SIG-M5 (cell line): Measurements from ENCODE around the gene MAN2A2.

Source experiments
- DNase-seq: peaks from one replicate; lab custom pipeline; 2025; lab: John Stamatoyannopoulos, UW

Gene MAN2A2

GRCh38 chr15:90884719-90885431 is 18.2 kb upstream of the MAN2A2 start:
- no peak for DNase-seq

DNA sequence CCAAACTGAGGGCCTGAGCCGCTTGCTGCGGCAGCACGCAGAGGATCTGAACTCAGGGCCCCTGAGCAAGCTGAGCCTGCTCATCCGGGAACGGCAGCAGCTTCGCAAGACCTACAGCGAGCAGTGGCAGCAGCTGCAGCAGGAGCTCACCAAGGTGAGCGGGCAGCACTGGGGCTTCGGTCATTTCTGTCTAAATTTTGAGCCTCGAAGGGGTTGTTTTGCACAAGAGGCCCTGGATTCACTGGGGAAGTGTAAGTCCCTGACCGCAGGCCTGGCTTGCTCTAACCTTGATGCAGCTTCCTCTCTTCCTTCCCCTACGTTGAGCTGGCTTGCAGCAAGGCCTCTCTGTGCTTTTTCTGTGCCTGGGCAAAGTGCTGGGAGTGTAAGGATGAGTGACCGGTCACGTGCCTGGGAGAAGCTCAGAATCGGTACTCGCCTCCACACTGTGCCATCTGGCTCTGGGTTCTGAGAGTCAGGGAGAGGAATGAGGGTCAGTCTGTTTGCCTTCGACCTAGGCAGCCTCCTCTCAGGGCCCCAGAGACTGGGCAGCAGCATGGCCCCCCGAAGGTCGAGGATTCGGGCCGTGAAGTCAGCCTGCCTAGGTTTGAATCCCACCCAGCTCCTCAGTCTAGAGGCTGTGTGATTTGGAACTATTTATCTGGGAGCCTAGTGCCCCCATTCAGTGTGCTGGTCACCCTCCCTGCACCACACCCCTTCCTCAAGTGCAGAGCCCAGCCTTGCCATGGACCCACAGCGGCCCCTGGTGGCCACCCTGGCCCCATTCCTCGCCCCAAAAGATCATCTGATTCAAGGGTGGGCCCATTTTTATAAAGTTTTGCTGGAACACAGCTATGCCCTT is 17.4 kb upstream of the MAN2A2 start:
- peak; percentile 49 for DNase-seq

DNA sequence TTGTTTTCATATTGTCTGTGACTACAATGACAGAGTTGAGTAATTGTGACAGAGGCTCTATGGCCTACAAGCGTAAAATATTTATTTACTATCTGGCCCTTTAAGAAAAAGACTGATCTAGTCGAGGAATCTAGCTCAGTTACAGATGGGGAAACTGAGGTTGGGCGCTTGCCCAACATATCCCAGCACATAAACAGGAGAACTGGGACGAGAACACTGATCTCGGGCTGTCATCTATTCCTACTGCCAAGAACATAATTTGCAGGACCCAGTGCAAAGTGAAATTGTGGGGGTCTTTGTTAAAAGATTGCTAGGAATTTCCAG is 16.8 kb upstream of the MAN2A2 start:
- DNase-seq, result no peak

GRCh38 chr15:90887037-90887481 is 16.0 kb upstream of the MAN2A2 start:
- DNase-seq, result no peak

DNA sequence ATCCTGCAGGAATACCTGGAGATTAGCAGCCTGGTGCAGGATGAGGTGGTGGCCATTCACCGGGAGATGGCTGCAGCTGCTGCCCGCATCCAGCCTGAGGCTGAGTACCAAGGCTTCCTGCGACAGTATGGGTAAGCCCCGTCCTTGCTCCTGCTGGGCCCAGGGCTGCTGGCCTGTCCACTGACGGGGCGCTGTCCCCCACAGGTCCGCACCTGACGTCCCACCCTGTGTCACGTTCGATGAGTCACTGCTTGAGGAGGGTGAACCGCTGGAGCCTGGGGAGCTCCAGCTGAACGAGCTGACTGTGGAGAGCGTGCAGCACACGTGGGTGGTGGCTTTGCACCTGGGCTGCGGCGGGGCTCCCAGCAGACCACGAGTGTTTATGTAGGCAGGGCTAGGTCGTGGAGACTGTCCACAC is 13.8 kb upstream of the MAN2A2 start:
- DNase-seq, result no peak

GRCh38 chr15:90889736-90890456 is 13.2 kb upstream of the MAN2A2 start:
- DNase-seq, result no peak

GRCh38 chr15:90890839-90891238 is 12.3 kb upstream of the MAN2A2 start:
- no peak for DNase-seq

- no peak for DNase-seq
These were observed 11.7 kb upstream of the MAN2A2 start for GRCh38 chr15:90891346-90891949.

GRCh38 chr15:90892023-90892422 is 11.1 kb upstream of the MAN2A2 start:
- no peak for DNase-seq

DNA sequence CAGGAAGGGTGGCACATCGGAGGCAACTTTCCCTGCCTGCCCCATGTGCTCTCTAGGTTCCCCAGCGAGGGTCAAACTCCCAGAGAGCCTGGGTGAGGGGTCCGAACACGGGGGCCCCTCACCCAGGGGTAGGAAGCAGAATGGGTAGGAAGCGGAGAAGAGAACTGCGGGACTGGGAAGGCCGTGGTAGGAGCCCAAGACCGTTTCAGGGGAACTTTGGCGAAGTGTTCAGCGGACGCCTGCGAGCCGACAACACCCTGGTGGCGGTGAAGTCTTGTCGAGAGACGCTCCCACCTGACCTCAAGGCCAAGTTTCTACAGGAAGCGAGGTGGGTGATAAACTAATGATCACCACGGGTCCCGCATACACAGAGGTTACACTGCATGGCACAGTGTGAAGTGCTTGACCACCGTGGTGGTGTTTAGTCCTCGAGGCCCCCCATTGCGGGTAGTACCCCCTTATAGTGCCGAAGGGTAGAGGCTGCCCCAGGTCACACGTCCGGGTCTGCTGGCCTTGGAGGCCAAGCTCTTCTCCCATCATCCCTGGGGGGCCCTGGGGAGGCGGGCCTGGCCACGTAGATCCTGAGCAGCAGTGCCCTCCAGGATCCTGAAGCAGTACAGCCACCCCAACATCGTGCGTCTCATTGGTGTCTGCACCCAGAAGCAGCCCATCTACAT is 10.5 kb upstream of the MAN2A2 start:
- no peak for DNase-seq

GRCh38 chr15:90893175-90894090 is 9.7 kb upstream of the MAN2A2 start:
- no peak for DNase-seq

GRCh38 chr15:90895571-90896117 is 7.5 kb upstream of the MAN2A2 start:
- DNase-seq, result no peak

GRCh38 chr15:90897131-90897655 is 5.9 kb upstream of the MAN2A2 start:
- peak; percentile 52 for DNase-seq

- no peak for DNase-seq
These were observed 1.7 kb upstream of the MAN2A2 start for GRCh38 chr15:90901175-90902039.

DNA sequence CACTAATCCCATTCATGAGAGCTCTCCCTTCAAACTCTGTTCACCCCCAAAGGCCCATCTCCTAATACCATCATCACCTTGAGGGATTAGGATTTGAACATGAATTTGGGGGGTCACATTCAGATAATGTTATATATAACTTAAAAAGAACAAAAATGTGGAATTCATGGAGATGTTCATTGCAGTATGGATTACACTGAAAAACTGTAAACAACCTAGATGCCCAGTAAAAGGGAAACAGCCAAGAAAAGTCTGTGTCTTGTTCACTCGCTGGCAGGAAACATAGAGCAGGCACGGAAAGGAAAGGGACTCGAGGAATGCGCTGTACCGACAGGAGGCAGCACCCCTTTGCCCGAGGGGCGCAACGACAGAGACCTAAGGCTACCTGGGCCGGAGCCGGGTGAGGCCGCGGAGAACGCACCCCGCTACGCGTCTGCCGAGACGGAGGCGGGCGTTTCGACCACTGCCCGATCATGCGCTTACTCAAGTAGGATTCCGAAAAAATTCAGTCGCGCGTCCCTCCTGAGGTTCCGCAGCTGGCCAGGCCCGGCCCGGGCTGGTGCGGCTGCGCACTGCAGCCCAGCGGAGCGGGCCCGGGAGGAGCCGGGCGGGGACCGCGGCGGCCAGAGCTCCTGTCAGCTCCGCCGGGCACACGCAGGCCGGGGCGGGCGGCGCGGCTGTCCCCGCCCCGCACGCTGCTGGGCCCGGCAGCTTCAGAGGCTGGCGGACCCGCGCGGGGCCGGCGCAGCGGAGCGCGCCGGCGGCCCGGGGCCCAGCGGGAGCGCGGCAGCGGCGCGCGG is 862 bp upstream of the MAN2A2 start:
- no peak for DNase-seq

GRCh38 chr15:90903733-90904536 is 833 bp downstream of the MAN2A2 start:
- no peak for DNase-seq

- no peak for DNase-seq
These were observed 1.6 kb downstream of the MAN2A2 start for GRCh38 chr15:90904746-90905145.
